HG02571 (cell line): ENCODE results near the gene SPATA31D1.

Source experiments
- ATAC-seq: cut with Tn5 transposase; IDR thresholded peaks from one replicate; pipeline ENCODE4 v1.9.1; 2021; ENCODE audit warnings: mild to moderate bottlenecking, moderate library complexity; ENCODE audit not compliant: unreplicated experiment

The SPATA31D1 gene

DNA sequence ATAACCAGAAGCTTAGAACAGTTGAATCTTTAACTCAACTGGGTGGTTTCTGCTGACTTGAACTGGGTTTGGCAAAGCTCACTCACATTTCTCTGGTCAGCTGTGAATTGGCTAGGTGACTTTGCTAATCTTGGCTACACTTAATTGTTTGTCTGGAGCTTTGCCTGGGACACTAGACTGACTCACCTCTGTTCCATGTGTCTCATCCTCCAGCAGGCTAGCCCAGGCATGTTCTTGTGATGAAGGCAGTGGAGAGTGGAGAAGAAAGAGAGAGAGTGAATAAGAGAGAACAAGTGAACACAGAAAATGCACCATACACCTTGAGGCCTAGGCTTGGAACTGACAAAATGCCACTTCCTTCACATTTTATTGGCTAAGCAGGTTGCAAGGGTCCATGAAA is 32.6 kb downstream of the SPATA31D1 start:
- ATAC-seq: no peak

DNA sequence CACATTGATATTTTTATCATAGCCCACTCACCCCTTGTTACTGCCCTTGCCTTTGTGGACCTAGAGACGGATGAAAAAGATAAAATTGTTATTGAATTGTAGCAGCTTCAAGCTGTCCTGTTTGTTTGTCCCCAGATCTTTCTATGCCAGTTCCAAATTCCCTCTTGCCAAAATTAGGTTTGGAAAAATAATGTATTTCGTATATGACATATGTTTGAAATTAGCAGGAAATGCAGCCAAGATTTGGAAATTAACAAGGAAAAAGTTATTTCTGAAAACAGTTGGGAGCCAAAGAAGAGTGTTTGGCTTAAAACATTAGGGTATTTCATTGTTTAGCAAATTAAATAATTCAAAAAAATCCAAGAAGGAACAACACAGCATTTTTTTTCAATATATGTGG is 33.5 kb downstream of the SPATA31D1 start:
- no peak for ATAC-seq

GRCh38 chr9:82024908-82025307 is 36.3 kb downstream of the SPATA31D1 start:
- ATAC-seq: no peak

- ATAC-seq: no peak
These were observed 43.1 kb downstream of the SPATA31D1 start for GRCh38 chr9:82031538-82032280.

DNA sequence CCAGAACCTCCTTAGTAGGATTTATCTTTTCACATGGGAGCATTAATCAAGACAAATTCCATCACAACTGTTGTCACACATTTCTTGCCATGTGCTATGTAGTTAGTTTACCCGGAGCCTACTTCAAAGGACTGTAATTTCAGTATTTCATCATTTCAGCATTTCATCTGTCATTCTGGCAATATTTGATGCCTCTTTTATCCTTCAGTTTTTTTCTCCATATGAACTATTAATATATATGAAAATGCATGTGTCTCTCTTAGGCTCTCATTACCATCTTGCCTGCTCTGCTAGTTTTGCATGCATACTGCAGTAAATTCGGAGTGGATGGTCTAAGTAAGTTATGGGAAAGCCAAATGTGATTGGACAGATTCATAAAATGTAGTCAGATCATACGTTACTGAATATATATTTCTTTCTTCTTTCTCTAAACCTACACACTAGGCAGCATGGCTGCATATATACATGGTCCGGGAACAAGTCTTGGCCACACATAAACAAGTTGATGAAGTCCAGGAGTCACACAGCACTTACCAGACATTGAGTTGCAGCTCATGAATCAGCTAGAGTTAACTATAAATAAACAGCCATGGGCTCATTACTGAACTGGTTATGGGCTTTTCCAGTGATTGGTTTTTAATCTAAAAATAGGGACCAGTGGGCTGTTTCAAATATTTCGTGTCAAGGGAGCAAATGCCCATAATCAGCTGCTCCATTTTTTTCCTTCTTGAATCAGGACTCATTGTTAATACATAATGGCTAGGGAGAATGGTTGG is 46.6 kb downstream of the SPATA31D1 start:
- ATAC-seq: no peak

- ATAC-seq: no peak
These were observed 47.5 kb downstream of the SPATA31D1 start for GRCh38 chr9:82036086-82036485.

GRCh38 chr9:82037126-82037525 is 48.6 kb downstream of the SPATA31D1 start:
- no peak for ATAC-seq

GRCh38 chr9:82038897-82039296 is 50.3 kb downstream of the SPATA31D1 start:
- ATAC-seq: no peak
